Measurements from ENCODE around the gene TOM1.

The TOM1 gene

GRCh38 chr22:35316751-35317150 is 17.1 kb downstream of the TOM1 start:
- H3K4me3 ChIP-seq (ENCODE audit: low read depth in 1 of 2, low read length in 2 of 2), result no peak overlapping the region
- peaks cover 9 to 16% of the 10 kb centered on the region in 2 donors for H3K4me1 ChIP-seq (ENCODE audit: control insufficient read depth in 1 of 2, insufficient read depth in 2 of 2, low read length in 2 of 2)
- peaks cover 17 to 31% of the 10 kb centered on the region in 2 donors for H3K36me3 ChIP-seq (ENCODE audit: control insufficient read depth in 1 of 2, insufficient read depth in 2 of 2, low read length in 2 of 2)
- no peak overlapping the region for H3K27ac ChIP-seq (ENCODE audit: low read length)
- H3K9me3 ChIP-seq (ENCODE audit: control insufficient read depth in 1 of 2, low read length in 2 of 2), result no peaks in the 10 kb centered on the region
- no peaks in the 10 kb centered on the region for H3K27me3 ChIP-seq (ENCODE audit: low read depth, low read length)

- H3K27ac ChIP-seq (ENCODE audit: low read length), result no peak overlapping the region
- no peaks in the 10 kb centered on the region for H3K27me3 ChIP-seq (ENCODE audit: low read depth, low read length)
- H3K4me3 ChIP-seq (ENCODE audit: low read depth in 1 of 2, low read length in 2 of 2), result no peak overlapping the region
- peaks cover 9 to 16% of the 10 kb centered on the region in 2 donors for H3K4me1 ChIP-seq (ENCODE audit: control insufficient read depth in 1 of 2, insufficient read depth in 2 of 2, low read length in 2 of 2)
- peaks cover 27 to 41% of the 10 kb centered on the region in 2 donors for H3K36me3 ChIP-seq (ENCODE audit: control insufficient read depth in 1 of 2, insufficient read depth in 2 of 2, low read length in 2 of 2)
- no peaks in the 10 kb centered on the region for H3K9me3 ChIP-seq (ENCODE audit: control insufficient read depth in 1 of 2, low read length in 2 of 2)
These were observed 18.1 kb downstream of the TOM1 start for GRCh38 chr22:35317680-35318290.

DNA sequence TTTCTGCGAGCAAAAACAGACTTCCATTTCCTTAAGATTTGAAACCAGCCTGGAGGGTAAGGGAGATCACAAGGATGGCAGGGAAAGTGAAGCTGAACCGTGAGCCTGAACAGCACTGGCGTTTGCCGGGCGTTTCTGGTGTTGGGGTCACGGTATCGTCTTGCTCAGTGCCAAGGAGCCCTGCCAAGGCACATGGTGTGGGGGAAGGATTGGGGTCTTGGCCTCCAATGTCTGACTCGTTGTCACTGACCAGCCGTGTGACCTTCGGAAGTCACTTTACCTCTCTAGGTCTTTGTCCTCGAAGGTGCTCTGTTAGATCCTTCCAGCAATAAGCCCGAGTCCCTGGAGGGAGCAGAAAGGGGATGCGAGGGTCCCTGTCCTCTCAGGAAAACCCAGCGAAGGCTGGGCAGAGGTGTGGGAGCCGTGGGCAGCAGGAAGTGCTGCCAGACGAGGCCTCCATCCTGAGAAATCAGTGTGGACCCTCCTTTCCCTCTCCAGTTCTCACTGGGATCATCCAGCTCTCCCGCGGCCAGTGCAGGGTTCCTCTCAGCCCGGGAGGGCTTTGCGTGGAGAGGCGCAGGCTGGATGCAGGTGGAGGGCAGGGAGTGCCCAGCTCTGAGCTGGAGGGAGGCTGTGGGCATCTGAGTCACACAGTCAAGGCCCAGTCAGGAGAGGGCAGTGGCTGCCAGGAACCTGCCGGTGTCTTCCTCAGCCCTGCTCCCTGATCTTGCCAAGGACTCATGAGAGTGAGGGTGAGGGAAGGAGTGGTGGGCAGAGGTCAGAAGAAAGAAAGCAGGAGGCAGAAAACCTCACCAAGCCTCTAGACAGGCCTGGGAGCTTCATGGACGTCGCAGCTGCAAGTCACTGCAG is 18.9 kb downstream of the TOM1 start:
- Histone ChIP-seq H3K4me3 (ENCODE audit: low read depth in 1 of 2, low read length in 2 of 2) (no peak overlapping the region), H3K36me3 (ENCODE audit: control insufficient read depth in 1 of 2, insufficient read depth in 2 of 2, low read length in 2 of 2) (peaks cover 35 to 49% of the 10 kb centered on the region in 2 donors), H3K9me3 (ENCODE audit: control insufficient read depth in 1 of 2, low read length in 2 of 2) (no peaks in the 10 kb centered on the region), H3K27ac (ENCODE audit: low read length) (no peak overlapping the region), H3K4me1 (ENCODE audit: control insufficient read depth in 1 of 2, insufficient read depth in 2 of 2, low read length in 2 of 2) (peaks cover 5 to 13% of the 10 kb centered on the region in 2 donors), H3K27me3 (ENCODE audit: low read depth, low read length) (no peaks in the 10 kb centered on the region)

DNA sequence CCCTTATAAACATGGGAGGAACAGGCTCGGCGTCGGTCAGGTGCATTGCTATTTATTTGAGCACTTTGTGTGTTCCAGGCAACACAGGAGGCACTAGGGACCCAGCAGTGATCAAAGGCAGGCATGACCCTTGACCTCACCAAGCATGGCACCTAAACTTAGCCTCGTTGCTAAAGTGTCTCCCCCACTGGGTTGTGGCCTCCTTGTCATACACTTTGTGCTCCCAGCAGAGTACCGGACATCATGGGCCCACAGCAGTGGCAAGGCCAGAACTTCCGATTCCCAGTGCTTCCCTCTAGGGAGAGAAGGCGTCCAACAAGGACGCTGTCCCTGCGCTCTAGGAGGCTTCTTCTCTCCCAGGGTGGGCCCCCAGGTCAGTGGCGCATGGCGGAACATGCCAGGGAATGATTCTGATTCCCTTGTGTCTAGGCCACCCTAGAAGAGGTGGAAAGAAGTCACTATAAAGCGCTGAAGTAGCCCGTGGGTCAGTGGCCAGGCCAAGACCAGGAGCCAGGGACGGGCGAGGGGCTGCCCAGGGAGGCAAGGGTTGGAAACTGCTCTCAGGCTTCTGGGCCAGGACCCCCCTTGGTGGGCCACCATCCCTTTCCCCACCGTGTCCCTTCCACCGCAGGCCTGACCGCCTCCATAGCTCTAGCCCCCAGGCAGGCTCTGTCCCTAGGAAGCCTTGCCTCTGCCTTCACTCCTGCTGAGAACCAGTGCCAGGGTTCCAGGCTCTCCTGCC is 19.7 kb downstream of the TOM1 start:
- Histone ChIP-seq H3K27me3 (ENCODE audit: low read depth, low read length) (no peaks in the 10 kb centered on the region), H3K4me1 (ENCODE audit: control insufficient read depth in 1 of 2, insufficient read depth in 2 of 2, low read length in 2 of 2) (peaks cover 0 to 4% of the 10 kb centered on the region in 2 donors), H3K36me3 (ENCODE audit: control insufficient read depth in 1 of 2, insufficient read depth in 2 of 2, low read length in 2 of 2) (peaks cover 41 to 57% of the 10 kb centered on the region in 2 donors), H3K9me3 (ENCODE audit: control insufficient read depth in 1 of 2, low read length in 2 of 2) (no peaks in the 10 kb centered on the region), H3K4me3 (ENCODE audit: low read depth in 1 of 2, low read length in 2 of 2) (no peak overlapping the region), H3K27ac (ENCODE audit: low read length) (no peak overlapping the region)

- H3K36me3 ChIP-seq (ENCODE audit: control insufficient read depth in 1 of 2, insufficient read depth in 2 of 2, low read length in 2 of 2), result peaks cover 64 to 79% of the 10 kb centered on the region in 2 donors
- H3K27me3 ChIP-seq (ENCODE audit: low read depth, low read length), result no peaks in the 10 kb centered on the region
- H3K4me1 ChIP-seq (ENCODE audit: control insufficient read depth in 1 of 2, insufficient read depth in 2 of 2, low read length in 2 of 2), result no peaks in the 10 kb centered on the region
- H3K4me3 ChIP-seq (ENCODE audit: low read depth in 1 of 2, low read length in 2 of 2), result no peak overlapping the region
- H3K27ac ChIP-seq (ENCODE audit: low read length), result no peak overlapping the region
- no peaks in the 10 kb centered on the region for H3K9me3 ChIP-seq (ENCODE audit: control insufficient read depth in 1 of 2, low read length in 2 of 2)
These were observed 22.4 kb downstream of the TOM1 start for GRCh38 chr22:35322126-35322525.

DNA sequence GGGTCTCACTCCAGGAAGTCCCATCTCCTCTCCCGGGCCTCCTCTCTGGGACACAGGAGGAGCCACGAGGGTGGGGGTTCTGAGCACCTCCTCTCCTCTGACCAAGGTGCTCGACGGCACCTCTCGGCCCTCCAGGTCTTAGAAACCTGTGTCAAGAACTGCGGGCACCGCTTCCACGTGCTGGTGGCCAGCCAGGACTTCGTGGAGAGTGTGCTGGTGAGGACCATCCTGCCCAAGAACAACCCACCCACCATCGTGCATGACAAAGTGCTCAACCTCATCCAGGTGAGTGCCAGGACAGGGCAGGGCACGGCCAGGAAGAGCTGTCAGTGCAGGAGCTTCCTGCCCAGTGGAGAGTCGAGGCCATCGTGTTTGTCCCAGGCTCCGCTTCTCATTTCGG is 23.2 kb downstream of the TOM1 start:
- H3K4me1 ChIP-seq (ENCODE audit: control insufficient read depth in 1 of 2, insufficient read depth in 2 of 2, low read length in 2 of 2), result no peaks in the 10 kb centered on the region
- H3K4me3 ChIP-seq (ENCODE audit: low read depth in 1 of 2, low read length in 2 of 2), result no peak overlapping the region
- no peak overlapping the region for H3K27ac ChIP-seq (ENCODE audit: low read length)
- H3K36me3 ChIP-seq (ENCODE audit: control insufficient read depth in 1 of 2, insufficient read depth in 2 of 2, low read length in 2 of 2), result peaks cover 71 to 81% of the 10 kb centered on the region in 2 donors
- no peaks in the 10 kb centered on the region for H3K27me3 ChIP-seq (ENCODE audit: low read depth, low read length)
- no peaks in the 10 kb centered on the region for H3K9me3 ChIP-seq (ENCODE audit: control insufficient read depth in 1 of 2, low read length in 2 of 2)

DNA sequence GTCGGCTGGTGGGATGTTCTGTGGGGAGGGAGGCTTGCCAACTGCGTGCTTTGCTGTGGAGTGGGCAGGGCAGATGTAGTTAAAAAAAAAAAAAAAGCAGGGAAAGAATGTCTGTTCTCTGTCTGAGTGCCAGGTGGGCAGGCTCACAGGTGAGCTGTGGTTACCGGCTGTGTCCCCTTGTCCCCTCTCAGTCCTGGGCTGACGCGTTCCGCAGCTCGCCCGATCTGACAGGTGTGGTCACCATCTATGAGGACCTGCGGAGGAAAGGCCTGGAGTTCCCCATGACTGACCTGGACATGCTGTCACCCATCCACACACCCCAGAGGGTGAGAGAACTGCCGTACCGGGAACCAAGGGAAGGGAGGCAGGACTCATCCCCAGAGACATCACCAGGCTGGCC is 23.6 kb downstream of the TOM1 start:
- Histone ChIP-seq H3K4me1 (ENCODE audit: control insufficient read depth in 1 of 2, insufficient read depth in 2 of 2, low read length in 2 of 2) (no peaks in the 10 kb centered on the region), H3K4me3 (ENCODE audit: low read depth in 1 of 2, low read length in 2 of 2) (no peak overlapping the region), H3K27me3 (ENCODE audit: low read depth, low read length) (no peaks in the 10 kb centered on the region), H3K27ac (ENCODE audit: low read length) (no peak overlapping the region), H3K9me3 (ENCODE audit: control insufficient read depth in 1 of 2, low read length in 2 of 2) (no peaks in the 10 kb centered on the region), H3K36me3 (ENCODE audit: control insufficient read depth in 1 of 2, insufficient read depth in 2 of 2, low read length in 2 of 2) (peaks cover 71 to 81% of the 10 kb centered on the region in 2 donors)

DNA sequence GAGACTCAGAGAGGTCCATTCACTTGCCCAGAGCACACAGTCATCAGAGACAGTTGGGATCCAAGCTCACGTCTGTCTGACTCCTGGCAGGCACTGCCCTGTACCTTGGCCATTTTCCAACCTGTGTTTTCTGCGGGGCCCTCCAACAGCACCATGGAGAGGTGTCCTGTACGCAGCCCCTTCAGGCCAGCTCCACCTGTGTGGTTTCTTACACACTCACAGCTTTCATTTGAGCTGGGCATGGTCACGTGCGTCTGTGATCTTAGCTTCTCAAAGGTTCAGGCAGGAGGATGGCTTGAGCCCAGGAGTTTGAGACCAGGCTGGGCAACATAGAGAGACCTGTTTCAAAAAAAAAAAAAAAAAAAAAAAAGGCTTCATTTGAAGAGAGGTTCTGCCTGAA is 24.4 kb downstream of the TOM1 start:
- Histone ChIP-seq H3K27me3 (ENCODE audit: low read depth, low read length) (no peaks in the 10 kb centered on the region), H3K9me3 (ENCODE audit: control insufficient read depth in 1 of 2, low read length in 2 of 2) (no peaks in the 10 kb centered on the region), H3K4me3 (ENCODE audit: low read depth in 1 of 2, low read length in 2 of 2) (no peak overlapping the region), H3K4me1 (ENCODE audit: control insufficient read depth in 1 of 2, insufficient read depth in 2 of 2, low read length in 2 of 2) (no peaks in the 10 kb centered on the region), H3K36me3 (ENCODE audit: control insufficient read depth in 1 of 2, insufficient read depth in 2 of 2, low read length in 2 of 2) (peaks cover 66 to 77% of the 10 kb centered on the region in 2 donors), H3K27ac (ENCODE audit: low read length) (no peak overlapping the region)

DNA sequence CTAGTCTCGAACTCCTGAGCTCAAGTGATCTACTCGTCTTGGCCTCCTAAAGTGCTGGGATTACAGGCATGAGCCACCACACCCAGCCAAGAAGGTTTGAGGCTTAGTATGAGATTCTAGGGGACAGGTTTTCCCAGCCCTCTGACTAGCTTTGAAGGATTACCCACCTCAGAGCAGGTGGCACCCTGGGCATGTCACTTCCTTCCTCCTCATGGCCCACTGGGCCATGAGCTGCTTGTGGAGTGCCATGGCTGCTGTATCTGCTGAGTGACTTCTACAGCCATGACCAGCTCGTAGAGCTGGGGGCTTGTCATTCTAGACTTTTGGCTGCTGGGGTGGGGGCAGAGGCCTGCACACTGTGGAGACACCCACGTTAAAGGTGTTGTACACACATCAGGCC is 25.1 kb downstream of the TOM1 start:
- Histone ChIP-seq H3K4me3 (ENCODE audit: low read depth in 1 of 2, low read length in 2 of 2) (no peak overlapping the region), H3K4me1 (ENCODE audit: control insufficient read depth in 1 of 2, insufficient read depth in 2 of 2, low read length in 2 of 2) (no peaks in the 10 kb centered on the region), H3K27ac (ENCODE audit: low read length) (no peak overlapping the region), H3K27me3 (ENCODE audit: low read depth, low read length) (no peaks in the 10 kb centered on the region), H3K9me3 (ENCODE audit: control insufficient read depth in 1 of 2, low read length in 2 of 2) (no peaks in the 10 kb centered on the region), H3K36me3 (ENCODE audit: control insufficient read depth in 1 of 2, insufficient read depth in 2 of 2, low read length in 2 of 2) (peaks cover 62 to 70% of the 10 kb centered on the region in 2 donors)

- H3K27me3 ChIP-seq (ENCODE audit: low read depth, low read length), result no peaks in the 10 kb centered on the region
- peaks cover 62 to 66% of the 10 kb centered on the region in 2 donors for H3K36me3 ChIP-seq (ENCODE audit: control insufficient read depth in 1 of 2, insufficient read depth in 2 of 2, low read length in 2 of 2)
- no peak overlapping the region for H3K4me3 ChIP-seq (ENCODE audit: low read depth in 1 of 2, low read length in 2 of 2)
- H3K9me3 ChIP-seq (ENCODE audit: control insufficient read depth in 1 of 2, low read length in 2 of 2), result no peaks in the 10 kb centered on the region
- H3K4me1 ChIP-seq (ENCODE audit: control insufficient read depth in 1 of 2, insufficient read depth in 2 of 2, low read length in 2 of 2), result no peaks in the 10 kb centered on the region
- H3K27ac ChIP-seq (ENCODE audit: low read length), result no peak overlapping the region
These were observed 25.5 kb downstream of the TOM1 start for GRCh38 chr22:35325209-35325608.

DNA sequence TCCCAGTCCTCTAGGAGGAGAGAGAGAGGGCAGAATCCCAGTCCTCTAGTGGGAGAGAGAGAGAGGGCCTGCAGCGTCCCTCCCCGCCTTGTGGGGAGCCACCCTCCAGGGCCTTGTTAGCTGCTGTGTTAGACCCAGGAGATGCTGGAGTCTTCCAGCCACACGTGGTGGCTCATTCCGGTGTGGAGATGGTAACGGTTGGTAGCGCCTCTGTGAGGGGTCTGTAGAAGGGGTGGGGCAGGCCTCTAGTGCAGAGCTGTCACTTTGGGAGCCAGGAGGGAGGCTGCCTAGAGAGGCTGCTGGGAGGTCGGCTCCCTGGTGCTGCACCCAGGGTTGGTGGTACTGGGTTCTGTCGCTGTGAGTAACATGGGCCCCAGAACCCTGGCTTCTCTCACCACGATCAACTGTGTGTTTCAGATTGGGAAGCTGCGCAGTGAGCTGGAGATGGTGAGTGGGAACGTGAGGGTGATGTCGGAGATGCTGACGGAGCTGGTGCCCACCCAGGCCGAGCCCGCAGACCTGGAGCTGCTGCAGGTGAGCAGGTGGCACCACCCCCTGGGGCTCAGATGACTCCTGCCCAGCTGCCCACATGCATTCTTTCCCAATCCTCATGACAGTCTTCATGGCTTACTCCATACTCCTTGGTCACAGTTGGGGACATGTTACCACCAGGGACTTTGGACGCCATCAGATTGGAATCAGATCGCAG is 27.3 kb downstream of the TOM1 start:
- Histone ChIP-seq H3K27ac (ENCODE audit: low read length) (no peak overlapping the region), H3K4me3 (ENCODE audit: low read depth in 1 of 2, low read length in 2 of 2) (no peak overlapping the region), H3K27me3 (ENCODE audit: low read depth, low read length) (no peaks in the 10 kb centered on the region), H3K4me1 (ENCODE audit: control insufficient read depth in 1 of 2, insufficient read depth in 2 of 2, low read length in 2 of 2) (peaks cover 6 to 9% of the 10 kb centered on the region in 2 donors), H3K36me3 (ENCODE audit: control insufficient read depth in 1 of 2, insufficient read depth in 2 of 2, low read length in 2 of 2) (peaks cover 67 to 68% of the 10 kb centered on the region in 2 donors), H3K9me3 (ENCODE audit: control insufficient read depth in 1 of 2, low read length in 2 of 2) (no peaks in the 10 kb centered on the region)
